ENCODE results near the gene RBPJL.

DNA sequence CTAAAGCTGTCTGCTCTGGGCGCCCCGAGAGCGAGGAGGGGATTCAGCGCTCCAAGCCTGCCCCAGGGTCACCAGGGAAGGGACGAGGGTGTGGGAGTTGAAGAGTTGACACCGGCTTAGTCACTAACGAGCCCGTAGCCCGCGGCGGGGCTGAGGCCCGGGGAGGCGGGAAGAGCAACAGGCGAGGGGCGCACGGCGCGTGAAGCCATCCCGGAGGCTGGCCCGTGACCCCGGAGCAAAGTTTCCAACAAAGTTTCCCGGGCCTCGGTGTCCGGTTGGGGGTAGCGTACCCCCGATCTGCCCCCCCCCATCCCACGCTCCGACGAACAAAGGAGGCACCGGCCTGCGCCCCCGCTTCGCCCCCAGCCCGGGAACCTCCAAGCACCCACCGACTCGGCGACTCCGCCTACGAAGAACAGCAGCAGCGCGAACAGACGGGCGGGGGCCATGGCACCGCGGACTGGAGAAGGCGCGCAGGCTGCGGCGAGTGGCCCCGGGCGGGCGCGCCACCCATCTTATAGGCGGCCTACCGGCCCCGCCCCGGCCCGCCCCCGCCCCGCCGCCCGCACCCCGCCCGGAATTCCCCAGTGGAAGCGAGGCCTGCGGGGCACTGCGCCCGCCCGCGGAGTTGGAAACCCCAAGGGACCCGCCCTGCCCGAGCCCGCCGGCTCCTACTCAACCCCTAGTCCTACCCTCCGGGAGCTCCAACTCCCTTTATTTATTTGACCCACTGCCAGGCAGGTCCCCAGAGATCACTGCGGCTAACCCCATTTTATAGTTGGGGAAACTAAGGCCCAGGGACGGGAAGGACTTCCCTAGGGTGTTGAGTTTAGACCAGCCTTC is 41.5 kb downstream of the RBPJL start, which contains the start of gene SDC4:
- TF ChIP-seq, protein P1, sequence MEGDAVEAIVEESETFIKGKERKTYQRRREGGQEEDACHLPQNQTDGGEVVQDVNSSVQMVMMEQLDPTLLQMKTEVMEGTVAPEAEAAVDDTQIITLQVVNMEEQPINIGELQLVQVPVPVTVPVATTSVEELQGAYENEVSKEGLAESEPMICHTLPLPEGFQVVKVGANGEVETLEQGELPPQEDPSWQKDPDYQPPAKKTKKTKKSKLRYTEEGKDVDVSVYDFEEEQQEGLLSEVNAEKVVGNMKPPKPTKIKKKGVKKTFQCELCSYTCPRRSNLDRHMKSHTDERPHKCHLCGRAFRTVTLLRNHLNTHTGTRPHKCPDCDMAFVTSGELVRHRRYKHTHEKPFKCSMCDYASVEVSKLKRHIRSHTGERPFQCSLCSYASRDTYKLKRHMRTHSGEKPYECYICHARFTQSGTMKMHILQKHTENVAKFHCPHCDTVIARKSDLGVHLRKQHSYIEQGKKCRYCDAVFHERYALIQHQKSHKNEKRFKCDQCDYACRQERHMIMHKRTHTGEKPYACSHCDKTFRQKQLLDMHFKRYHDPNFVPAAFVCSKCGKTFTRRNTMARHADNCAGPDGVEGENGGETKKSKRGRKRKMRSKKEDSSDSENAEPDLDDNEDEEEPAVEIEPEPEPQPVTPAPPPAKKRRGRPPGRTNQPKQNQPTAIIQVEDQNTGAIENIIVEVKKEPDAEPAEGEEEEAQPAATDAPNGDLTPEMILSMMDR (IDR thresholded peaks at IDR 0.05; ENCODE audit: low read depth, low read length, missing input control) = no peak
- TF ChIP-seq TAF1 (conservative IDR thresholded peaks at IDR 0.05) (peak; percentile 73), GABPA (IDR thresholded peaks at IDR 0.05 in 1 of 2, conservative IDR thresholded peaks at IDR 0.05 in 1 of 2) (no peak)
- TF ChIP-seq, protein P2, sequence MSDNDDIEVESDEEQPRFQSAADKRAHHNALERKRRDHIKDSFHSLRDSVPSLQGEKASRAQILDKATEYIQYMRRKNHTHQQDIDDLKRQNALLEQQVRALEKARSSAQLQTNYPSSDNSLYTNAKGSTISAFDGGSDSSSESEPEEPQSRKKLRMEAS (IDR thresholded peaks at IDR 0.05) = no peak
